Left hindlimb (tissue), 1 donor: ENCODE results near the gene TBC1D16.

Source experiments
- DNase-seq: peaks from one replicate; pipeline ENCODE4 v3.0.0-alpha.2; 2018

TBC1D16 gene, protein sequence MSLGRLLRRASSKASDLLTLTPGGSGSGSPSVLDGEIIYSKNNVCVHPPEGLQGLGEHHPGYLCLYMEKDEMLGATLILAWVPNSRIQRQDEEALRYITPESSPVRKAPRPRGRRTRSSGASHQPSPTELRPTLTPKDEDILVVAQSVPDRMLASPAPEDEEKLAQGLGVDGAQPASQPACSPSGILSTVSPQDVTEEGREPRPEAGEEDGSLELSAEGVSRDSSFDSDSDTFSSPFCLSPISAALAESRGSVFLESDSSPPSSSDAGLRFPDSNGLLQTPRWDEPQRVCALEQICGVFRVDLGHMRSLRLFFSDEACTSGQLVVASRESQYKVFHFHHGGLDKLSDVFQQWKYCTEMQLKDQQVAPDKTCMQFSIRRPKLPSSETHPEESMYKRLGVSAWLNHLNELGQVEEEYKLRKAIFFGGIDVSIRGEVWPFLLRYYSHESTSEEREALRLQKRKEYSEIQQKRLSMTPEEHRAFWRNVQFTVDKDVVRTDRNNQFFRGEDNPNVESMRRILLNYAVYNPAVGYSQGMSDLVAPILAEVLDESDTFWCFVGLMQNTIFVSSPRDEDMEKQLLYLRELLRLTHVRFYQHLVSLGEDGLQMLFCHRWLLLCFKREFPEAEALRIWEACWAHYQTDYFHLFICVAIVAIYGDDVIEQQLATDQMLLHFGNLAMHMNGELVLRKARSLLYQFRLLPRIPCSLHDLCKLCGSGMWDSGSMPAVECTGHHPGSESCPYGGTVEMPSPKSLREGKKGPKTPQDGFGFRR

DNA sequence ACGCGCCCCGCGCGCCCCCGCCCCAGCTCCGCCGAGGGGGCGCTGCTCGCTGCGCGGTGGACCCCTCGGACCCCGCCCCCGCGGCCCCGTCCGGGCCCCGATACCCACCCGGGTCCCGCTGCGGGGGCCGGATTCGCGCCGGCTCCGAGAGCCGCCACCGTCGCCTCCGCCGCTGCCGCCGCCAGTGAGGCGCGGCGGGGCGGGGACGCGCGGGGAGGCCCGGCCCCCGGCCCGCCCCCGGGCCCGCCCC, at the start of gene TBC1D16:
TSS of gene TBC1D16 (minus strand) at position 186 of the 250 bp plus-strand sequence. CDS start 22,325 bp downstream, outside the sequence.
- no peak for DNase-seq

- DNase-seq, result no peak
Measured at GRCh38 chr17:80084773-80085172, 49.1 kb upstream of the TBC1D16 start.

DNA sequence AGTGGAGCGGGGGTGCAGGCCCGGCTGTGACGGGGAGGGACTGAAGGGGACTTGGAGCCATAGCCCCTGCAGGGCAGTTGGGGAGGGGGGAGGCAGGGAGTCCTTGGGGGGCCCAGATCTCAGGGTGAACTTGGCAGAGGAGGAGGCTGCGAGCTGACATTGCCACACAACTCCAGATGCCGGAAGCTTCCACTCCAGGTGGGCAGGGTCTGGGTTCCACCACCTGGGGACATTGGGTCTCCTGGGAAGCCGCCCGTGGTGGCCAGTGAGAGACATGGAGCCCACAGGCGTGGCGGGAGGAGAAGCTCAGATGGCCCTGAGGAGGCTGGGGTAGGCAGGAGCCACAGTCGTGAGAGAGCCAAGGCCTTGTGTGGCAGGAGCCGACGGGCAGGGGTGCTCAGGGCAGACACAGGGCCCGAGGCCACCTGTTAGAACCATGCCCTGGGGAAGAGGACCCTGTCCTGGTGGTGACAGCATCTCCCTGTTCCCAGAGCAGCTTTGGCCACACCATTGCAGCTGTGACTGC, 47.5 kb upstream of the TBC1D16 start:
- DNase-seq, result no peak

GRCh38 chr17:80082403-80083135, 46.9 kb upstream of the TBC1D16 start:
- DNase-seq, result peak; percentile 58

DNA sequence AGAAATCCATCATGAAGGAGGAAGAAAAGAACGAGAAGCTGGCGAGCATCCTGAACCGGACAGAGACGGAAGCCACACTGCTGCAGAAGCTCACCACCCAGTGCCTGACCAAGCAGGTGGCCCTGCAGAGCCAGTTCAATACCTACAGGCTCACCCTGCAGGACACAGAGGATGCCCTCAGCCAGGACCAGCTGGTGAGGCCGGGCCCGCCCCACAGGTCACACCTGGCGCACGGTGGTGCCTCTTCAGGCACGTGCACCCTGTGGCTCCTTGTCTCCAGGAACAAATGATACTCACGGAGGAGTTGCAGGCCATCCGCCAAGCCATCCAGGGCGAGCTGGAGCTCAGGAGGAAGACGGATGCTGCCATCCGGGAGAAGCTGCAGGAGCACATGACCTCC, 45.9 kb upstream of the TBC1D16 start:
- no peak for DNase-seq

- DNase-seq, result no peak
Measured at GRCh38 chr17:80080081-80080480, 44.4 kb upstream of the TBC1D16 start.

- DNase-seq, result no peak
Measured at GRCh38 chr17:80072410-80072809, 36.7 kb upstream of the TBC1D16 start.

DNA sequence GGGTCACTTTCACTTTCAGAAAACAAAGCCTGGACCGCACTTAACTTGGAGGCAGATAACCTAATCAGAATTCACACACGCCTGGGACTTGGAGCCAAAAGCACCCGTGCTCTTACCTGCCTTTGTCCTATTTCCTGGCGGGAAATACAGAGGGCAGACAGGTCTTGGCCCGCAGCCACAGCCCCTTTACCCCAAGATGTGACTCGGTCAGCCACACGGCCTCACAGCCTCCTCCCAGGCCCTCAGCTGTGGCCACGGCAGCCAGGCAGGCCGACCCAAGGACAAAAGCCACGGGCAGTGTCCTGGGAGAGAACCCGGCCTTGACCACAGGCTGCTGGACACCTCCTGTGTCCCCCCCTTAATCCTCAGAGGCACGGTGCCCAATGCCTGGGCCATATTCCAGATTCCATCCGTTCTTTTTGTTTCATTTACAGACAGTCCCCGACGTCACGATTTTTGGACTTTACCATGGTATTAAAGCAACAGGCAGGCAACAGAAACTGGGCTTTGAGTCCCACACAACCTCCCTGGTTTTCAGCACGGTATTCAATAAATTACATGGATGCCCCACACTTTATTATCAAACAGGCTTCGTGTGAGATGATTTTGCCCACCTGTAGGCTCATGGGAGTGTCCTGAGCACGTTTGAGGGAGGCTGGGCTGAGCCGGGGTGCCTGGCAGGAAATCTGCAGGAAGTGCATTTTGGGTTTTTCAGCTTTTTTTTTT, 35.6 kb upstream of the TBC1D16 start:
- no peak for DNase-seq

DNA sequence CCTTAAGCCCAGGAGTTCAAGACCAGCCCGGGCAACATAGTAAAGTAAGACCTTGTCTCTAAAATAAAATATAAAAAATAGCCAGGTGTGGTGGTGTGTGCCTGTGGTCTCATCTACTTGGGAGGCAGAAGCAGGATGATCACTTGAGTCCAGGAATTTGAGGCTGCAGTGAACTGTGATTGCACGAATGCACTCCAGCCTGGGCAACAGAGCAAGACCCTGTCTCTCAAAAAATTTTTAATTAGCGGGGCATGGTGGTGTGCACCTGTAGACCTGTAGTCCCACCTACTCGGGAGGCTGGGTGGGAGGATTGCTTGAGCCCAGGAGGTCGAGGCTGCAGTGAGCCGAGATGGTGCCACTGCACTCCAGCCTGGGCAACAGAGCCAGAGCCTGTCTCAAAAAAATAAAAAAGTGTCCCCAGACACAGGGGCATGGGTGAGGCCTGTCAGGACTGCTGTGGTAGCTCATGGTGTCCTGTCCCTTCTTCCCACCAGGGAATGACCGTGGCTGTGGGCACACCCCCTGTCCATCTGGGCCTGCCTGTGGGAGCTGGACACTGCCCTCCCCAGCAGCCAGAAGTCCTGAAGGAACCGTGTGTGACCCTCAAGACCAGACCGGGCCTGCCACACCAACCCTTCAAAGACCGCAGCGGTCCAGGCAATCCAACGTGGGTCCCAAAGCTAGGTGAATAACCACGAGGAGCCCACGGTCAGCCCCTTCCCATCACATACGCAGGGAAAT, 34.9 kb upstream of the TBC1D16 start:
- no peak for DNase-seq

- DNase-seq, result no peak
Measured at GRCh38 chr17:80068301-80069222, 32.9 kb upstream of the TBC1D16 start.

GRCh38 chr17:80067393-80067986, 31.8 kb upstream of the TBC1D16 start:
- DNase-seq, result no peak

DNA sequence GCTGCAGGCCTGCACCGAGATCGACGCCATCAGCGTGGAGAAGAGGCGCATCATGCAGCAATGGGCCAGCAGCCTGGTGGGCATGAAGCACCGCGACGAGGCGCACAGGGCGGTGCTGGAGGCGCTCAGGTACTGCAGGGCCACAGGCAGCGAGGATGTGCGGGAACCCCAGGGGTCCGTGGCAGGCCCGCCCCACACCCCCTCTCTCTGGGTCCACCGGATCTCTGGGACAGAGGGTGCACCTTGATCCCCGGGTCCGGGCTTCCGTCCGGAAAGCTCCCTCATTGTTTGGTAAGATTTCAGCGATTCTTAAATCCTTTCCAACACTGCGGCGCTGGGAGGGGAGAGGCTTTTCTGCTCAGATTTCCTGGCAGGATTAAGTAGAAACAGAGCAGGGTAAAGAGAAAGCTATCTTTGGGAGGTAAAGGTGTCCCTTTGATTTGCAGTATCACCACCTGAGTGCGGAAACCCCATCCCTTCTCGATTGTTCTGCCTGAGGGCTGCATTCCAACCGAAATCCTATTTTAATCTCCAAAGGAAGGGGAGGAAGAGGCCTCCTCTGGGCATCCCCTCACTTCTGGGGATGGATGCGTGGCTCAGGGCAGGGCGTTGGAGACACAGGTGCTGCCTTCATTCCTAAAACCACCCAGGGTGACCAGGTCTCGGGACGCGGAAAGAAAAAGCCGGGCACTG, 30.0 kb upstream of the TBC1D16 start:
- no peak for DNase-seq

DNA sequence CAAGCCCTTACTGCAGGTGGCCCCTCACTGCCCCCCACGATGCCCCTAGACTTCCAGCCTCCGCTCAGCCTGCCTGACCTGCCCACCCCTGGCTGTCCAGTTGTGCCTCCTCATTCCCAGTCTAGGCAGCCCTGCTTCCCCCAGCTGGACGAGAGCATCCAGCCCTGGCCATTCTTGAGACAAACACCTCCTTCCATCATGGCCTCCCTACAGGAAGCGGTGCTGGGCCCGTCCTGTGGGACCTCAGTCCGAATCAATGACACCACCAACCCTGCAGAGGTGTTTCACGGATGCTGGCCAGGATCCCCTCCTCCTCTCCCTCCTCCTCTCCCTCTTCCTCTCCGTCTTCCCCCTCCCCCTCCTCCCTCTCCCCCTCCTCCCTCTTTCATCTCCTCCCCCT, 29.0 kb upstream of the TBC1D16 start:
- no peak for DNase-seq

DNA sequence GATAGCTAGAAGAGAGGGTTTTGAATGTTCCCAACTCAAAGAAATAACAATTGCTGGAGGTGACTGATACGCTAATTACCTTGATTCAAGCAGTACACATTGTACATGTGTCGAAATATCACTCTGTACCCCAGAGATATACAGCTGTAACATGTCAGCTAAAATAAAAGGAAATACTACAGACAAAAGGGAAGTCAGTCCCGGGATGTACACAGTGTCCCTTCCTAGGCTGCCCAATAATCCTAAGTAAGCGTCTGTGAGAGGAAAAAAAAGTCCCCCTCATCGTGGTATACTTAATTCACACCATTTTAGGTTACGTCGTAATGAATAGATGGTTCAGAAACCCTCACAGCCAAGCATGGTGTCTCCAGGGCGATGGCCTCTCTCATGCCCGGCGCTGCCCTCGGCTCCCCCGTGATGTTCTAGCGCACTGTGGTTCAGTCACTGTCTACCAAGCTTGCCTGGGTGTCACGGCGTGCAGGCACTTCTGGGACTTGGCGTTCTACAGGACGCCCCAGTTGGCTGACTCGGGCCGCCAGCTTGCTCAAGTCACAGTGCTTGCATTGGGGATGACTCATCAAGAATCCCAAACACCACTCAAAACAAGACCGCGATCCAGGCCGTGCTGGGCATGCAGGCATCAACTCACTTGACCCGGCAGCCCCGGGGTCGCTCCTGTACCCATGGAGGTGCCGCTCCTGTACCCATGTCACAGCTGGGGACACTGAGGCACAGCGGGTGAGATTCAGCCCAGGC, 28.3 kb upstream of the TBC1D16 start:
- DNase-seq, result no peak

DNA sequence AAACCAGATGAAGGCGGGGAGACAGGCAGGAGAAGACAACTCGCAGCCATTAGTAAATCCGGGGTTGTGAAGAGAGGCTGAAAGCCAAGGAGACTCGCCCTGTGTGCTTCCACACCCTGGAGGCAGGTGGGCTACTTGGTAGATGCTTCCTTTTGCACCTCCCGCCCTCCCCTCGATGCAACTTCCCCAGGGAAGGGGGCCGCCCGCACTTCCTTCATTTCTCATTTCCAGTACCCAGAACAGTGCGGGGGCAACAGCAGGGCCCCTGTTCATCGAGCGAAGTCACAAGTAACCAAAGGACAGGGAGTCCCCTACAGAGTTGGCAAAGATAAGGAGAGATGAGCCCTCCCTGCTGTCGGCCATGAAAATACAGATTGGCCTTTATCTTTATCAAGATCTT, 25.7 kb upstream of the TBC1D16 start:
- DNase-seq, result no peak

DNA sequence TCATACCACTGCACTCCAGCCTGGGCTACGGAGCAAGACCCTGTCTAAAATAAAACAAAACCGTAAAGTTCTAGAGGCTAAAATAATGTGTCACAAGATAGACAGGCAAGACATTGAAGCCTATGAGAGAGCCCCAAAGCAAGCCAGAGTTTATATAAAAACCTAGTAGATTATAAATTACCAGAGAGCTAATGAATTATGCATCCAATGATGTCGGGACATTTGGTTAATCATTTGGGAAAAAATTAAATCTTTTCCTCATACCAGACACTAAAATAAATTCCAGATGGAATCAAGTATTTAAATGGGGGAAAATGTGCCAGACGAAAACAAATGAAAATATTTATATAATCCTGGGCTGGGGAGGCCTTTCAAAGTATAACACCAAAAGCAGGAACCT, 25.0 kb upstream of the TBC1D16 start:
- no peak for DNase-seq

DNA sequence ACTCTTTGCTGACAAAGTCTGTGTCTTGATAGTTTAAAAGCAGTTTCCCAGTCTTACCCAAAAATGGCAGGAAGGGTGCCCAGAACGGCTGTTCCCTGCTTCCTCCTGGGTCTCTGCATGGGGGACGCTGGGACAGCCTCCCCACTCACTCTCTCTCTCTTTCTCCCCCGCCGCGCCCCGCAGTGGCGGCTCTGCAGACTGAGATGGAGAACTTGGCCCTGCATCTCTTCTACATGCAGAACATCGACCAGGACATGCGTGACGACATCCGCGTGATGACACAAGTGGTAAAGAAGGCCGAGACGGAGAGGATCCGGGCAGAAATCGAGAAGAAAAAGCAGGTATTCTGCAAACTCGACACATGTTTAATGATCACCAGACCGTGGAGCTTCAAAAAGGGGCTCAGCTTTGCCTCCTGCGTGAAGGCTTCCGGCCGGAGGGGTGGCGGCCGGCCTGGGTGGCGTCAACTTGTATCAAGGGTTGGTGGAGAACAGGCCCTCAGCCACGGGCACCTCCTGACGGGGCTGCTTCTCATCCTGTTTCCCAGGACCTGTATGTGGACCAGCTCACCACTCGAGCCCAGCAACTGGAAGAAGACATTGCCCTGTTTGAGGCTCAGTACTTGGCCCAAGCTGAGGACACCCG, 22.8 kb upstream of the TBC1D16 start:
- DNase-seq, result no peak

DNA sequence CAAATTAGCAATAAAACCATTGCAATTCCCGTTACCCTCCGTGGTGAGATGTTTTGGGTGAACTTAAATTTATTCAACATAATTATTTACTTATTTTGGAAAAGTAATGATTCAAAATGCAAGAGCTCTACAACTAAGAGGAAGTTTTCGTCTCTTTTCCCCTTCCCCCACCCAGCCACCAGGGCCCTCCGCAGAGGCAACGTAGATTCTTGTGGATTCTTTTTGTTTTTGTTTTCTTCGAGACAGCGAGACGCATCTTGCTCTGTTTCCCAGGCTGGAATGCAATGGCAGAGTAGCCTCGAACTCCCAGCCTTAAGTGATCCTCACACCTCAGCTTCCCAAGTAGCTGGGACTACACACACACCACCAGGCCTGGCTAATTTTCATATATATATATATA, 19.9 kb upstream of the TBC1D16 start:
- no peak for DNase-seq

DNA sequence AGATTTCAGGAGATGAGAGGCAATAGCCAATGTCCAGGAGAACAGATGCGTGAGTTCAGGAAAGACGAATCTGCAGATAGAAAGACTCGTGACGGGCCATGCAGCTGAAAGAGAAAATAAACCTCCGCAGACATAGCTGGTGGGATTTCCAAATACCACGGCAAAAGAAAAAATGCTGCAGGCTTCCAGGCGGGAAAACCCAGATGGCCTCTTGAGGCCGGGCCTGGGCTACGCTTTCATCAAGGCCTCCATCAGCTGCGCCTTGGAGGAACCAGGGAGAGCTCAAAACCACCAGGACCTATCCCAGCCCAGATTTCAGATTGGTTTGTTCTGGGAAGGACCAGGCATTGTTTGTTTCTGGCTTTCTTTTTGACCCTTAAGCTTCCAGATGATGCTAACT, 17.4 kb upstream of the TBC1D16 start:
- no peak for DNase-seq
